WTC11 (cell line): ENCODE data around the gene SLAMF7. TPM values are rescaled to one million over a fixed set of nuclear protein-coding genes. Genes with fewer than 3 reads are reported as not detected.

ENCODE experiments used
- ATAC-seq: fragments of 200-7000 bp; cut with Tn5 transposase; 2 replicates; pipeline ENCODE4 v1.10.0; 2021; ENCODE audit warnings: mild to moderate bottlenecking, moderate library complexity
- CTCF ChIA-PET: fragments of 300-600 bp; sonication (Branson Sonifier 250); formaldehyde crosslinking; loops from one replicate; lab custom pipeline; 2021; ENCODE audit warnings: antibody characterized with exemption; lab: Charles Lee
- POLR2A ChIA-PET: fragments of 350-600 bp; sonication (Branson Sonifier 250); formaldehyde crosslinking; loops from one replicate; lab custom pipeline; 2021; ENCODE audit warnings: antibody characterized with exemption; lab: Charles Lee
- DNase-seq: peaks from one replicate; pipeline ENCODE4 v3.0.0; 2021; ENCODE audit warnings: low spot score
- H3K27ac Mint-ChIP-seq: 2 replicates; pipeline ENCODE4 v1.8.0; 2021; ENCODE audit warnings: mixed read lengths
- H3K27me3 Mint-ChIP-seq: 2 replicates; pipeline ENCODE4 v1.8.0; 2021; ENCODE audit warnings: low read depth, mild to moderate bottlenecking, moderate library complexity, mixed read lengths
- H3K36me3 Mint-ChIP-seq: 2 replicates; pipeline ENCODE4 v1.8.0; 2021; ENCODE audit warnings: mixed read lengths
- H3K4me1 Mint-ChIP-seq: 2 replicates; pipeline ENCODE4 v1.8.0; 2022; ENCODE audit warnings: mixed read lengths
- H3K4me3 Mint-ChIP-seq: 2 replicates; pipeline ENCODE4 v1.8.0; 2021; ENCODE audit warnings: mild to moderate bottlenecking, moderate library complexity, mixed read lengths
- H3K9me3 Mint-ChIP-seq: 2 replicates; pipeline ENCODE4 v1.8.0; 2021; ENCODE audit warnings: mixed read lengths
- AFF4 ChIP-seq: sonication (generic); formaldehyde crosslinking; IDR thresholded peaks from 2 replicates; pipeline ENCODE4 v1.8.1; 2023; ENCODE audit warnings: mild to moderate bottlenecking, missing genetic modification reagents, borderline replicate concordance
- E2F5 ChIP-seq: sonication (generic); formaldehyde crosslinking; IDR thresholded peaks from 2 replicates; pipeline ENCODE4 v1.8.1; 2022; ENCODE audit warnings: mild to moderate bottlenecking, moderate library complexity, missing genetic modification reagents
- ELF4 ChIP-seq: sonication (generic); formaldehyde crosslinking; IDR thresholded peaks from 2 replicates; pipeline ENCODE4 v1.8.1; 2022; ENCODE audit warnings: low read depth, mild to moderate bottlenecking, moderate library complexity, missing genetic modification reagents
- ESRRA ChIP-seq: sonication (generic); formaldehyde crosslinking; IDR thresholded peaks from 2 replicates; pipeline ENCODE4 v1.8.1; 2022; ENCODE audit warnings: mild to moderate bottlenecking, missing genetic modification reagents, borderline replicate concordance
- GABPB1 ChIP-seq: sonication (generic); formaldehyde crosslinking; IDR thresholded peaks from 2 replicates; pipeline ENCODE4 v1.8.1; 2023; ENCODE audit warnings: mild to moderate bottlenecking, missing genetic modification reagents
- ZNF121 ChIP-seq: sonication (generic); formaldehyde crosslinking; IDR thresholded peaks from 2 replicates; pipeline ENCODE4 v1.8.0; 2023; ENCODE audit warnings: missing genetic modification reagents
- total RNA-seq: library from RNA; stranded (reverse); gene quantifications from 3 replicates; pipeline ENCODE4 v1.2.3, GENCODE V29; 2021
- TF ChIP-seq, protein P1 (sequence below): sonication (generic); formaldehyde crosslinking; IDR thresholded peaks from 2 replicates; pipeline ENCODE4 v1.8.1; 2023; ENCODE audit warnings: mild to moderate bottlenecking, missing genetic modification reagents, moderate library complexity
- TF ChIP-seq, protein P2 (sequence below): sonication (generic); formaldehyde crosslinking; IDR thresholded peaks from 2 replicates; pipeline ENCODE4 v1.8.1; 2023; ENCODE audit warnings: mild to moderate bottlenecking, missing genetic modification reagents
- TF ChIP-seq, protein P3 (sequence below): fragments of 250-450 bp; sonication (Bioruptor Pico); IDR thresholded peaks from 2 replicates; pipeline ENCODE4 v1.9.0; 2021; ENCODE audit warnings: mild to moderate bottlenecking

The SLAMF7 gene
- total RNA-seq, 1 experiment from 2014 or later = 0.15 TPM

DNA sequence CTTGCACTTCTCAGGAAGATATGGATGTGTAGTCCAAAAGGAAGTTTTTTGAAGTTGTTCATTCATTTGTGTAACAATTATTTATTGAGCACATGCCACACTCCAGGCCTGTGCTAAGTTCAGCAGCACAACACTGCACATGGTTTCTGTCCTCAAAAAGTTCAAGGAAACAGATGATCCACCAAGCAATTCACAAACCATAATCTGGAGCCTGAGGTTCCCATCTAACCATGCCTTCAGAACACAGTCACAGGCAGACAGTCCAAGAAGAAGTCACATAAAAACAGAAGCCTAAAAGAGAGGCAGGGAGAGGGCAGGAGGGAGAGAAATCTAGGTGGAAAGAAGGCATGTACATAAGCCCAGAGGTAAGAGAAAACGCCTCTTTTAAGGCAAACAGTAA lies 29.3 kb upstream of the SLAMF7 start:
- DNase-seq (no peak), ATAC-seq (no peak)
- no peaks in the 10 kb centered on the region for H3K27me3 Mint-ChIP-seq
- TF ChIP-seq E2F5 (CRISPR knock-in tag) (no peak), ESRRA (CRISPR knock-in tag) (no peak), AFF4 (CRISPR knock-in tag) (no peak), ZNF121 (CRISPR knock-in tag) (no peak)
- TF ChIP-seq, protein P1, sequence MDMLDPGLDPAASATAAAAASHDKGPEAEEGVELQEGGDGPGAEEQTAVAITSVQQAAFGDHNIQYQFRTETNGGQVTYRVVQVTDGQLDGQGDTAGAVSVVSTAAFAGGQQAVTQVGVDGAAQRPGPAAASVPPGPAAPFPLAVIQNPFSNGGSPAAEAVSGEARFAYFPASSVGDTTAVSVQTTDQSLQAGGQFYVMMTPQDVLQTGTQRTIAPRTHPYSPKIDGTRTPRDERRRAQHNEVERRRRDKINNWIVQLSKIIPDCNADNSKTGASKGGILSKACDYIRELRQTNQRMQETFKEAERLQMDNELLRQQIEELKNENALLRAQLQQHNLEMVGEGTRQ (CRISPR knock-in tag) = no peak
- TF ChIP-seq, all 79 proteins: peak for 0
- H3K4me3 Mint-ChIP-seq = no peak overlapping the region
- no peaks in the 10 kb centered on the region for H3K9me3 Mint-ChIP-seq
- CTCF ChIA-PET = no interaction called here
- H3K27ac Mint-ChIP-seq = no peak overlapping the region
- POLR2A ChIA-PET = no interaction called here
- H3K36me3 Mint-ChIP-seq = no peaks in the 10 kb centered on the region
- no peaks in the 10 kb centered on the region for H3K4me1 Mint-ChIP-seq

GRCh38 chr1:160710517-160711252 lies 28.4 kb upstream of the SLAMF7 start:
- CTCF ChIA-PET = no interaction called here
- no peaks in the 10 kb centered on the region for H3K4me1 Mint-ChIP-seq
- H3K9me3 Mint-ChIP-seq = no peaks in the 10 kb centered on the region
- POLR2A ChIA-PET = no interaction called here
- H3K27ac Mint-ChIP-seq = no peak overlapping the region
- ATAC-seq (no peak), DNase-seq (no peak)
- TF ChIP-seq, protein P2, sequence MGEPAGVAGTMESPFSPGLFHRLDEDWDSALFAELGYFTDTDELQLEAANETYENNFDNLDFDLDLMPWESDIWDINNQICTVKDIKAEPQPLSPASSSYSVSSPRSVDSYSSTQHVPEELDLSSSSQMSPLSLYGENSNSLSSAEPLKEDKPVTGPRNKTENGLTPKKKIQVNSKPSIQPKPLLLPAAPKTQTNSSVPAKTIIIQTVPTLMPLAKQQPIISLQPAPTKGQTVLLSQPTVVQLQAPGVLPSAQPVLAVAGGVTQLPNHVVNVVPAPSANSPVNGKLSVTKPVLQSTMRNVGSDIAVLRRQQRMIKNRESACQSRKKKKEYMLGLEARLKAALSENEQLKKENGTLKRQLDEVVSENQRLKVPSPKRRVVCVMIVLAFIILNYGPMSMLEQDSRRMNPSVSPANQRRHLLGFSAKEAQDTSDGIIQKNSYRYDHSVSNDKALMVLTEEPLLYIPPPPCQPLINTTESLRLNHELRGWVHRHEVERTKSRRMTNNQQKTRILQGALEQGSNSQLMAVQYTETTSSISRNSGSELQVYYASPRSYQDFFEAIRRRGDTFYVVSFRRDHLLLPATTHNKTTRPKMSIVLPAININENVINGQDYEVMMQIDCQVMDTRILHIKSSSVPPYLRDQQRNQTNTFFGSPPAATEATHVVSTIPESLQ = no peak
- TF ChIP-seq, protein P3, sequence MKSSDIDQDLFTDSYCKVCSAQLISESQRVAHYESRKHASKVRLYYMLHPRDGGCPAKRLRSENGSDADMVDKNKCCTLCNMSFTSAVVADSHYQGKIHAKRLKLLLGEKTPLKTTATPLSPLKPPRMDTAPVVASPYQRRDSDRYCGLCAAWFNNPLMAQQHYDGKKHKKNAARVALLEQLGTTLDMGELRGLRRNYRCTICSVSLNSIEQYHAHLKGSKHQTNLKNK (CRISPR knock-in tag) = no peak
- H3K36me3 Mint-ChIP-seq = no peaks in the 10 kb centered on the region
- no peak overlapping the region for H3K4me3 Mint-ChIP-seq
- no peaks in the 10 kb centered on the region for H3K27me3 Mint-ChIP-seq

- ATAC-seq (no peak), DNase-seq (no peak)
- Mint-ChIP-seq H3K27me3 (no peaks in the 10 kb centered on the region), H3K36me3 (no peaks in the 10 kb centered on the region), H3K4me1 (no peaks in the 10 kb centered on the region)
- ChIA-PET CTCF (no interaction called here), POLR2A (no interaction called here)
- no peak for TF ChIP-seq ELF4 (CRISPR knock-in tag)
- no peak for TF ChIP-seq GABPB1 (CRISPR knock-in tag)
- TF ChIP-seq, all 79 proteins: peak for 0
- H3K4me3 Mint-ChIP-seq = no peak overlapping the region
- no peaks in the 10 kb centered on the region for H3K9me3 Mint-ChIP-seq
- no peak overlapping the region for H3K27ac Mint-ChIP-seq
These were observed 27.8 kb upstream of the SLAMF7 start for GRCh38 chr1:160711276-160711601.
